M059J (cell line): Measurements from ENCODE around the gene CR2. TPM values are rescaled to one million over a fixed set of nuclear protein-coding genes. Genes with fewer than 3 reads are reported as not detected.
"Not testable (repeated sequence)": the region's sequence is repeated elsewhere in the genome, so short reads cannot be mapped to it uniquely, and the experiment has no call there.

ENCODE experiments used
- DNase-seq: peaks from one replicate; pipeline ENCODE4 v3.0.0-alpha.2; 2012; ENCODE audit warnings: low read depth
- total RNA-seq: library from RNA; depleted of rRNA; stranded (reverse); fragments of >200 nt; shearing (Covaris generic); gene quantifications from 2 replicates; pipeline ENCODE4 v1.2.3, GENCODE V29; 2014; rRNA removed

The CR2 gene
- total RNA-seq, 1 experiment from 2014 or later, result not detected

DNA sequence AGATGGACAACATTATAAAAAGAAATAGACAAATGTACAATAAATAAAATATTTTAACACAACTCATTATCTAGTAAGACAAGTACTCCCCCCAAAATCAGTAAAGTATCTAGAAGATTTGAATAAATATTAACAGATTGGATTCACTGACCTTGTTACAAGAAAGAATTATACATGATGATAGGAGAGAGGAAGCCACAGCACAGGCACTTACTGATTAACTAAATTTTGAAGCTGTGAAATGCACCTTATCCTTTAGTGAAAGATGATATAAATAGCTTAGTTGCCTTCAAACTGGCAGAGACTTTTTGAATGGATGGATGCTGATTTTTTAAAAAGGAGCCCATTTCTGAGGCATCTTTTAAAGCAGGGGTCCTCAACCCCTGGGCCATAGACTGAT lies 50.3 kb downstream of the CR2 start:
- DNase-seq, result no peak

DNA sequence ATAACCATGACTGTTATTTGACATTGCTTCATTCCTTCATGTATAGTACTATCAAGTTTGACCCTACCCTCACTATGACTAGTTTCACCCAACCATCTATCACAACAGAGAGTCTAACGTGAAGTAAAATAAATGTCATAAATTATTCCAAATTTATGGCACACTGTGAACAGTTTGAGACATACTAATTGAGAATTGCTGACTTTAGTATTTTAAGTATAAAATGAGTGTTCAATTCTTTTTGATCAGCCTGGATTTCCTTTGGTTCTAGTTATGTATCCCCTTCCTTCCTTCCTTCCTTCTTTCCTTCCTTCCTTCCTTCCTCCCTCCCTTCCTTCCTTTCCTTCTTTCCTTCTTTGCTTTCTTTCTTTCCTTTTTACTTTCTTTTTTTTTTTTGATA lies 56.3 kb downstream of the CR2 start:
- no peak for DNase-seq

DNA sequence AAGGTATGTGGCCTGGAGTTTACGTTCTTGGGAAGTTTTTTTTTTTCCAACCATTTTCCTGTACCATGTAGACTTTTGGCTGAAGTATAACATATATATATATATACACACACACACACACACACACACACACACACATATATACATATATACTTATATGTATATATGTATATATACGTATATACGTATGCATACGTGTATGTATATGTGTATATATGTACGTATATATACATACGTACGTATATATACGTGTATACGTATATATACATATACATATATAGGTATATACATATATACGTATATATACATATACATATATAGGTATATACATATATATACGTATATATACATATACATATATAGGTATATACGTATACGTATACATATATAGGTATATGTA lies 60.8 kb downstream of the CR2 start:
- no peak for DNase-seq

DNA sequence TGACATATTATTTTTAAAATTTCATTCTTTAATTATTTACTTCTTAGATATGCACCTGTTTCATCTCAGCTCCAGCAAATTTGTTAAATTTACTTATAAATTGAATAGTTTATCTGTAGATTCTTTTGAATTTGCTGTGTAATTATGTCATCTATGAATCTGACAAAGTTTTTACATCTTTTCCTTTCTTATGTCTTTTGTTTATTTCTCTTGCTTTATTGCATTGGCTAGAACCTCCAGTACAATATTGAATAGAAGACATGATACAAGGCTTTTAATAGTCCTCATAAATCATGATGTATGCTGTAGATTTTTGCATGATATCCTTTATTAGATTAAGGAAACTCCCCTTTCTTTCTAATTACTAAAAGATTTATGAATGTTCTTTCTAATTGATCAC lies 62.6 kb downstream of the CR2 start:
- DNase-seq, result no peak

DNA sequence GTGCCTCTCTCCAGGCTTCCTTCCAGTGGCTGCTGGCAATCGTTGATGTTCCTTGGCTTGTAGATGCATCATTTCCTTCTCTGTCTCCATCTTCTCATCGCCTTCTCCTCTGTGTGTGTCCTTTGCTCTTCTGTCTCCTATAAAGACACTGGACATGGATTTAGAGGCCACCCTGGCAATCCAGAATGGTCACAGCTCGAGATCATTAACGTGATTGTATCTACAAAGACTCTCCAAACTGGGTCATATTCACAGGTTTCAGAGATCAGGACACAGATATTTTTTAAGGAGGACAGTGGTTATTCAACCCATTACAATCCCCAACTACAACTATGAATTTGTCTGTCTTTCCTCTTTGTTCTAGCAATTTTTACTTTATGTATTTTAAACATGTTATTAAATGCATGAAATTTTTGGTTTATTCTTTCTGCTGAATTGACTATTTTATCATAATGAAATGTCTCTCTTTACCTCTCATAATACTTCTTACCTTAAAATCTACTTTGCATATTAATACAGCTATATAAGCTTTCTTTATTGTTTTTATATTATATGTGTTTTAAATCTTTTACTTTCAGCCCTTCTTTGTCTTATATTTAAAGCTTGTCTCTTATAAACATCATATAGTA lies 64.6 kb downstream of the CR2 start:
- no peak for DNase-seq

DNA sequence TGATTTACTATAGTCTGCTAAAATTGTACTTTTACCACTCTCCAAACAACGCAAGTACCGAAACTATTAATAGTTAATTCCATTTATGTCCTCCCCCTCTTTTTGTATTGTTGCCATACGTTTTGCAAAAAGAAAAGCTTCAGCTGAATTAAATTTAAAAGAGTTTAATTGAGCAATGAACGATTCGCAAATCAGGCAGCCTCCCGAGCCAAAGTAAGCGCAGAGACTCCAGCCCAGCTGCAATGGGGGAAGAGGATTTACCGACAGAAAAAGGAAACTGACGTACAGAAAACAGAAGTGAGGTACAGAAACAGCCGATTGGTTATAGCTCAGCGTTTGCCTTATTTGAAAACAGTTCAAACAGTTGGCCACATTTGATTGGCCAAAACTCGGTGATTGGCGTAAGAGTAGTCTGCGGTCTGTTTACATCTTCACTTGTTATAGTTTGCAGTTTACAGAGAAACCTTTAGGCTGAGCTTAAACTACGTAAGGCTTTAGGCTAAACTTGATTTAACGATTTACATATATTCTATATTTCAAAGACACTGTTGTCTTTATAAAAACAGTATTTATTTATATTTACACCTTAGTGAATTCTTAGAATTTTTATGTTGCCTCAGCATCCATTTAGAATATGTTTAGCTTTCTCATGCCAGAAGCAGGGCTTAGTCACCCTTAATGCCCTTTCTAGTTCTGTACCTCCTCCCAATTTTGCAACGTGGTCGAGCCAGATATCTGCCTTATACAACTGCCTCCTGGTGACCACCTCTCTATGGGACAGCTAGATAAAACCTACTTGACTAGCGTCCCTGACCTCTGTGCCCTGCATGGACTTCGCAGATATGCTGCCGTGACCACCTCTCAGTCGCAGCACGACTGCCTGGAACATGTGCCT lies 65.6 kb downstream of the CR2 start:
- DNase-seq, result no peak

DNA sequence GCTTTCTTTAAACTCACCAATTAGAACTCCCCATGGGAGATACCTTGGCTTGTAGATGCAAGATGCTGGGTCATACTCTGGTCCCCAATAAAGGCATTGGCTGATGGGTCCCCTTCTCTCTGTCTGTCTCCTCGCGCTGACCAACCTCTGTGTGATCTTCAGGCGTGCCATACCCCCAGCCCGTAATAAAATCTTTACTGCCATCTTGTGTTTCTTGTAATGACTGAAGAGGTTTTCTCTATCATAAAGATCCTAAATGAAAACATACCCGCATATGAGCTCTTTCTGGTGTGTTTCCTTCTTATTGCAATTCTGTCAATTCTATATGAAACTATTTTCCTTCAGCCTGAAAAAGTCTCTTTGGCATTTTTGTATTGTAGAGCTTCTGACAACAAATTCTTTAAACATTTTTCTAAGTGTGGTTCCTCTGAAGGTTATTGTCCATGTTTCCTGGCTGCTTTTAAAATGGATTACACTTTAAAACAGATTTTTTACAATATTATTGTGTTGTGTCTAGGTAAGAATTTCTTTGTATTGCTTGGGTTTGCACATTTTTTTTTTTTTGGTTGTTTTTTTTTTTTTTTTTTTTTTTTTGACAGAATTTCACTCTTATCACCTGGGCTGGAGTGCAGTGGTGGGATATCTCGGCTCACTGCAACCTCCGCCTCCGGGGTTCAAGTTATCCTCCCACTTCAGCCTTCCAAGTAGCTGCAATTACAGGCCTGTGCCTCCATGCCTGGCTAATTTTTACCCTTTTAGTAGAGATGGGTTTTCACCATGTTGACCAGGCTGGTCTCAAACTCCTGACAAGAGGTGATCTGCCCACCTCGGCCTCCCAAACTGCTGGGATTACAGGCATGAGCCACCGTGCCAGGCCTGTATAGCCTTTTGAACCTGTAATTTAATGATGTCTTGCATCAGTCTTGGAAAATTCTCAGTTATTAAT lies 66.5 kb downstream of the CR2 start:
- DNase-seq, result not testable (repeated sequence)

DNA sequence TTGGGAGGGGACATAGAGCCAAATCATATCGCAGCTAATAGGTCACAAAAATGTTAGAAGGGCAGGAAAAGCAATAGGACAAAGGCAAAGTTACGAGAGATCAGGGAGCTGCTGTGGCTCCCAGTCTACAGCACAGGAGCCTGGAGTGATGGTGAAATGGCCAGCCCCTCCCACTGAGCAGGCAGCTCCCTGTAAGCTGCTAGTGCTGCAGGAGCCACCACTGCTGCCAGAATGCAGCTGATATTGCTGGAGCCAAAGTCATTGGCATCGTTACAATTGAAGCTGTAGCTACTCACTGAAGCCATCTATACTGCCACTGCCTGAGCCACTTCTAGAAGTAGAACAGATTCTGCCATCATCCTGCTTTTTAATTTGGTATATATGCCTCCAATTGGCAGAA lies 71.1 kb downstream of the CR2 start:
- DNase-seq, result not testable (repeated sequence)

DNA sequence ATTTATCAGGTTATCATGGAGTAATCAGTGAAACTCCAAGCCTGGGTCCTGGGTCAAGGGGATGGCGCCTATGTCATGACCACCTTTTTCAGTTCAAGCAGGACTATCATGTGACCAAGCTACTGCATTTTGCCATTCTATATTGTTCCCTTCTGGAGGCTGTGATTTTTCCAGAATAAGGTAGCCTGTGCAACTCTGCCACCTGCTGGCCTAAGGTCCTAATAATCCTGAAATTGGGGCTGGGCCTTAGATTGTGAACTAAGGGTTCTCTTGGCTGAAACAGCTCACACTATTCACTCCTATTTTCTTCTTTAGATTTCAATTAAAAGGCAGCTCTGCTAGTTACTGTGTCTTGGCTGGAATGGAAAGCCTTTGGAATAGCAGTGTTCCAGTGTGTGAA lies 74.3 kb downstream of the CR2 start:
- DNase-seq, result not testable (repeated sequence)

DNA sequence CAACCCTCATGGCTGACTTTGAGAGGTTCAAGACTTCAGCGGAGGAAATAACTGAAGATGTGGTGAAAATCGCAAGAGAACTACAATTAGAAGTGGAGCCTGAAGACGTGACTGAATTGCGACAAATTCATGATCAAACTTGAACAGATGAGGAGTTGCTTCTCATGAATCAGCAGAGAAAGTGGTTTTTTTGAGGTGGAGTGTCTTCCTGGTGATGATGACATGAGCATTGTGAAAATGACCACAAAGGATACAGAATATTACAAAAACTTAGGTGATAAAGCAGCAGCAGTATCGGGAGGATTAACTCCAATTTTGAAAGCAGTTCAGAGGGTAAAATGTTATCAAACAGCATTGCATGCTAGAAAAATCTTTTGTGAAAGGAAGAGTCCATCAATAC lies 82.1 kb downstream of the CR2 start:
- not testable (repeated sequence) for DNase-seq

Other genes starting within 250 kb of the CR2 start
- 54.5 and 61.1 TPM in 2 replicates for gene CD55, start 132.7 kb upstream of the CR2 start, total RNA-seq
- not detected in 2 replicates for gene CR1, start 41.8 kb downstream of the CR2 start, total RNA-seq
- 3.6 TPM in 1 of 2 replicates, not detected in the other for gene CR1L, start 190.8 kb downstream of the CR2 start, total RNA-seq